ENCODE results near the gene CRACR2A. TPM values are rescaled to one million over a fixed set of nuclear protein-coding genes. Genes with fewer than 3 reads are reported as not detected.

Gene CRACR2A
- polyA plus RNA-seq, 6 donors from 2014 or later, result 6.5 to 20.8 (median 7.8) TPM; not detected in 1

- H3K9me3 Mint-ChIP-seq, result peaks cover 0 to 6% (median 2%) of the 10 kb centered on the region in 7 donors
- no peaks in the 10 kb centered on the region for H3K27me3 Mint-ChIP-seq
- no peak overlapping the region for H3K4me3 Mint-ChIP-seq
- no peak for ATAC-seq (ENCODE audit: low read depth in 2 of 2)
- peak overlapping the region in 2 of 6 donors; percentile 24 to 80 for H3K27ac Mint-ChIP-seq
- H3K36me3 Mint-ChIP-seq, result peaks cover 12 to 20% of the 10 kb centered on the region in 2 donors
- DNase-seq, result no peak
- peaks cover 22 to 33% (median 29%) of the 10 kb centered on the region in 3 donors for H3K4me1 Mint-ChIP-seq
These were observed 4.8 kb downstream of the CRACR2A start for GRCh38 chr12:3747976-3748619.

DNA sequence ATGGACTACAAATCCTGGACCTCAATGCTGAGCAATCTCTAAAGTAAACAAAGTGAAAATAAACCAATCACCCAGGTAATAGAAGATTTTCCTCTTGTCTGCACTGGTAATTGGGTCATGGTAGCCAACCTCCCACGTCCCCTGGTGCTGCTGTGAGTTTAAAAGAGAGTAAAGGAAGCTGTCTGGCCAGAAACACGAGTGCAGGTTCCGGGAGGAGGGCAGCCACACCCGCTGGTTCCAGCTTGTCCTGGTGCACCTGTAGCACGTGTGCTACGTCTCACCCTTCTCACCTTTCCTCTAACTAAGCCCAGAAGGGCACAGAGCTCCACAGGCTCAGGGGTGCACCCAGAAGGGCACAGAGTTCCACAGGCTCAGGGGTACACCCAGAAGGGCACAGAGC, 5.4 kb downstream of the CRACR2A start:
- Mint-ChIP-seq H3K9me3 (peaks cover 0 to 6% (median 2%) of the 10 kb centered on the region in 7 donors), H3K27ac (no peak overlapping the region), H3K4me3 (no peak overlapping the region), H3K4me1 (peaks cover 21 to 33% (median 29%) of the 10 kb centered on the region in 3 donors), H3K27me3 (no peaks in the 10 kb centered on the region), H3K36me3 (peaks cover 12 to 26% of the 10 kb centered on the region in 2 donors)
- no peak for ATAC-seq (ENCODE audit: low read depth in 2 of 2)
- DNase-seq, result no peak

DNA sequence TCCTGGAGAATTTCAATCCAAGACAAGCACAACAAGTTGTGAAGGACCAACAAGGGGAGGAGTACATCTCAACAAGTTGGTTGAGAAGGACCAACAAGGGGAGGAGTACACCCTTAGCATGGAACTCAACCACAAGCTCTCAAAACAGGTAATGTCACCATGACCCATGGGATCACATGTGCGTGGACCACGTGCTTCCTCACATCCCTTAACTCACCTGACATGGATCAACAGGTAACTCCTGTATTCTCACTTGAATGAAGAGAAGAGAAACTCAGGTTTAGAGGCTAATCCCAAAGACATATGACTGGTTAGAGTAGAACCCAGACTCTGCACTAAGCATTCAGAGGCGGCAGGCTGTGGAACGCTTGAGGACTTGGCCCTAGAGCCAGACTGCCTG, 6.2 kb downstream of the CRACR2A start:
- Mint-ChIP-seq H3K4me3 (no peak overlapping the region), H3K36me3 (peaks cover 13 to 26% of the 10 kb centered on the region in 2 donors), H3K9me3 (peaks cover 0 to 6% (median 2%) of the 10 kb centered on the region in 7 donors), H3K27me3 (no peaks in the 10 kb centered on the region), H3K4me1 (peaks cover 17 to 27% (median 22%) of the 10 kb centered on the region in 3 donors), H3K27ac (no peak overlapping the region)
- ATAC-seq (ENCODE audit: low read depth in 2 of 2) (no peak), DNase-seq (no peak)

DNA sequence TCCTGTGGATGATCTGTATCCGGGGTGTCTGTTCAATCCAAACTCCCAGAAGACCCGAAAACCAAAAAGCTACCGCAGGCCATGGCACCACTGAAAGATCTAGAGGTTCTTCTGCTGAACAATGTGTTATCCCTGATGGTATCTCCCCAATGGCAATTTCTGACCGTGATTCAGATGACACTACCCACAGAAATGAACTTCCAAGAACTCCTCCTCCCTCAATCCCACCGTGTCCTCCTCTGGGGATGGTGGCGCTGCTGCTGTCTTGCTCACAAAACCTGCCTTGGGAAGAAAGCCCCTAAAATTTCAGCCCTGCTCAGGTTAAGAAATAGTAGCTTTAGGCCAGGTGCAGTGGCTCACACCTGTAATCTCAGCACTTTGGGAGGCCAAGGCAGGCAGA, 7.8 kb downstream of the CRACR2A start:
- peak overlapping the region in 3 of 6 donors; percentile 5 to 58 (median 47) for H3K27ac Mint-ChIP-seq
- H3K9me3 Mint-ChIP-seq, result peaks cover 0 to 6% (median 2%) of the 10 kb centered on the region in 7 donors
- H3K4me3 Mint-ChIP-seq, result no peak overlapping the region
- DNase-seq, result no peak
- peaks cover 20 to 26% of the 10 kb centered on the region in 2 donors for H3K36me3 Mint-ChIP-seq
- no peaks in the 10 kb centered on the region for H3K27me3 Mint-ChIP-seq
- ATAC-seq (ENCODE audit: low read depth in 2 of 2), result no peak
- peaks cover 8 to 18% (median 12%) of the 10 kb centered on the region in 3 donors for H3K4me1 Mint-ChIP-seq

DNA sequence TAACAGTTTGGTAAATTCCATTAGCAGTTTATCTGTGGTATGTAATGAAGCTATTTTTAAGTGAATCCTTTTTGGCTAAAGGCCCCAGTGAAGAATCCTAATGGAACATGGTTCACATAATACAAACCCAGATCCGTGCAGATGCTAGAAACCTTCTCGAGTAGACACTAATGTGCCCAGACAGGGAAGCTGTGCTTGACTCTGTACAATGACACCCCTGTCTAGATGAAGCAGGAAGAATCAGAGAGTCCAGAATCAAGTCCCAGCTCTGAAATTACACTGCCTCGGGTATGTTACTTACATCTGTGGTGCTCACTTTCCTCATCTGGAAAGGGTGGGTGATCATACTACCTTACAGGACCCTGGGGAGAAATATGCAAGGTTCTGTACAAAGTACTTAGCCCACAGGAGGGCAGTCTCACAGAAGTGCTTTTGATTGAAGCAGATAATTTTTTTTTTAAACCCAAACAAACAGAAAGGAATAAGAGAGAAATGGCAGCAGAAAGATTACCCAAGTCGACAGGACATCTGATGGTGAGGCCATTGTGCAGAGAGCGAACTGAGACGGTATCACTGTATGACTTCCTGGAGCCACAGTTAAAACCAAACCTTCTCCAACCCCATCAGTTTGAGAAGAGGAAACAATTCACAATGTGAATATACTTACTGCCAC, 8.5 kb downstream of the CRACR2A start:
- H3K9me3 Mint-ChIP-seq, result peaks cover 0 to 6% (median 2%) of the 10 kb centered on the region in 7 donors
- H3K27ac Mint-ChIP-seq, result peak overlapping the region in 4 of 6 donors; percentile 5 to 82 (median 60)

DNA sequence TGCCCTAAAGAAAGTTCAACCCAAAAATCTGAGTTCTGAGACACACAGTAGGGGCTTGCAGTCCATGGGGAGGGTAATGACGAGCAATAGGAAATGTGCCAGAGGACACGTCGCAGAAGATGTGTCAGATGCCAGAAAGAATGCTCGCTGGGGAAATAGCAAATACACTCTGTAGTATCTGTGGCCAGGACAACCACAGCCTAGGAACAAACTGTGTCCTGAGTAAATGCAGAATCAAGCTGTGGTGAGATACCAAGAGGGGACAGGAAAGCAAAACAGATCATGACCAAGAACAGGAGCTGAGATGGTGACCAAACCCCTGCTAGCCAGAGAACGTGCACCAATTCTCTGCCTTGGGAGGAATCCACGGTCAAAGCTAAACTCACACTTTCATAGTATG, 9.1 kb downstream of the CRACR2A start:
- no peak for ATAC-seq (ENCODE audit: low read depth in 2 of 2)
- DNase-seq, result no peak
- Mint-ChIP-seq H3K27ac (peak overlapping the region in 1 of 6 donors; percentile 92), H3K36me3 (peaks cover 20 to 26% of the 10 kb centered on the region in 2 donors), H3K9me3 (peaks cover 0 to 6% (median 2%) of the 10 kb centered on the region in 7 donors), H3K4me1 (peaks cover 8 to 12% (median 8%) of the 10 kb centered on the region in 3 donors), H3K27me3 (no peaks in the 10 kb centered on the region), H3K4me3 (no peak overlapping the region)

More for the DNA sequence above, 8.5 kb downstream of the CRACR2A start:
- ATAC-seq (ENCODE audit: low read depth in 2 of 2) (no peak), DNase-seq (no peak)
- Mint-ChIP-seq H3K4me1 (peaks cover 8 to 14% (median 12%) of the 10 kb centered on the region in 3 donors), H3K4me3 (no peak overlapping the region), H3K36me3 (peaks cover 20 to 26% of the 10 kb centered on the region in 2 donors), H3K27me3 (no peaks in the 10 kb centered on the region)

- Mint-ChIP-seq H3K4me3 (no peak overlapping the region), H3K27me3 (no peaks in the 10 kb centered on the region), H3K9me3 (peaks cover 0 to 6% (median 0%) of the 10 kb centered on the region in 7 donors), H3K27ac (peak overlapping the region in 2 of 6 donors; percentile 5 to 42), H3K36me3 (peaks cover 20 to 22% of the 10 kb centered on the region in 2 donors), H3K4me1 (peaks cover 7 to 12% (median 8%) of the 10 kb centered on the region in 3 donors)
- no peak for DNase-seq
- no peak for ATAC-seq (ENCODE audit: low read depth in 2 of 2)
These were observed 10.8 kb downstream of the CRACR2A start for GRCh38 chr12:3741882-3742672.

- Mint-ChIP-seq H3K36me3 (peaks cover 8 to 14% of the 10 kb centered on the region in 2 donors), H3K4me3 (no peak overlapping the region), H3K27ac (peak overlapping the region in 2 of 6 donors; percentile 13 to 17), H3K4me1 (peaks cover 7 to 8% (median 8%) of the 10 kb centered on the region in 3 donors), H3K9me3 (no peaks in the 10 kb centered on the region), H3K27me3 (no peaks in the 10 kb centered on the region)
- DNase-seq (no peak), ATAC-seq (ENCODE audit: low read depth in 2 of 2) (no peak)
These were observed 12.3 kb downstream of the CRACR2A start for GRCh38 chr12:3740480-3741231.

- Mint-ChIP-seq H3K27me3 (no peaks in the 10 kb centered on the region), H3K4me1 (no peaks in the 10 kb centered on the region), H3K36me3 (peaks cover 3 to 9% of the 10 kb centered on the region in 2 donors), H3K27ac (no peak overlapping the region), H3K4me3 (no peak overlapping the region), H3K9me3 (no peaks in the 10 kb centered on the region)
- ATAC-seq (ENCODE audit: low read depth in 2 of 2) (no peak), DNase-seq (no peak)
These were observed 17.5 kb downstream of the CRACR2A start for GRCh38 chr12:3735432-3735831.

DNA sequence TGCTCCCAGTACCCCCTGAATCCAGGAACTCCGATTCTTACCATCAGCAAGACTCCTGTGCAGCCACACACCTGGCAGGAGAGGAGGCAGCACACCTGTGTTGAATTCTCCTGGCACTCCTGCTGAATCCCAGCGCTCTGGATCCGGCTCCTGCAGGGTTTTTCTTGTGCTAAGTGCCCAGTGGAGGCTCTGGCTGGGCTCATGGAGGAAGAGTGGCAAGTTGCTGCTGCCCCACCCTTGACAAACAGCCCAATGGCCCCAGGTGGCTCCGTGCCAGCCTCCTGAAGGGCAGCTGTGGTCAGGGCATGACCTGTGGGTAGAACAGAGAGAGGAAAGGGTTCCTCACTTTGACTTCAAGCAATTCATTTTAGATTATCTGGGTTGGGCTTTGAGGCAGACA, 20.0 kb downstream of the CRACR2A start:
- Mint-ChIP-seq H3K4me1 (peaks cover 7 to 13% (median 9%) of the 10 kb centered on the region in 3 donors), H3K9me3 (no peaks in the 10 kb centered on the region), H3K27me3 (no peaks in the 10 kb centered on the region), H3K27ac (peak overlapping the region in 1 of 6 donors; percentile 34), H3K36me3 (peaks cover 10 to 19% of the 10 kb centered on the region in 2 donors), H3K4me3 (no peak overlapping the region)
- DNase-seq (no peak), ATAC-seq (ENCODE audit: low read depth in 2 of 2) (no peak)

DNA sequence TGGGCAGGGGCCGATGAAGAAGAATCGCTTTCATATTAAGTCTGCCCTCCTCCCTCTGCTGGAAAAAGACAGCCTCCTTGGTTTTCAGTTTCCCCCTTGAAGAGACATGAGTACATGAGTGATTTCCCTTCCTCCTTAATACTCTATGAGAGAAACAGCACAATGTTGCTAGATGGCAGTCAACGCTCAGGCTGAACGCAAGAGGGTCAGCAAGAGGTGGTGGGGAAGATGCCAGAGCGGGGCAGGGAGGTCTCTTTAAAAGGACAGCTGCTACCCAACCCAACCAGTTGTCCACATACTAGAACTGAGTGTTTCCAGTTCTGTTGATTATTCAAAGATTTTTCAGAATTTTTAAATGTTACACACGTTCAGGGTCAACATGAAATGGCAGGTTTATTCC, 22.8 kb downstream of the CRACR2A start:
- H3K27me3 Mint-ChIP-seq, result no peaks in the 10 kb centered on the region
- ATAC-seq (ENCODE audit: low read depth in 2 of 2) (no peak), DNase-seq (no peak)
- H3K4me1 Mint-ChIP-seq, result peaks cover 9 to 20% (median 10%) of the 10 kb centered on the region in 3 donors
- peaks cover 19 to 36% of the 10 kb centered on the region in 2 donors for H3K36me3 Mint-ChIP-seq
- no peak overlapping the region for H3K27ac Mint-ChIP-seq
- no peak overlapping the region for H3K4me3 Mint-ChIP-seq
- peaks cover 0 to 2% (median 0%) of the 10 kb centered on the region in 7 donors for H3K9me3 Mint-ChIP-seq

GRCh38 chr12:3728686-3729085, 24.2 kb downstream of the CRACR2A start:
- Mint-ChIP-seq H3K27me3 (no peaks in the 10 kb centered on the region), H3K4me1 (peaks cover 9 to 20% (median 10%) of the 10 kb centered on the region in 3 donors), H3K36me3 (peaks cover 25 to 41% of the 10 kb centered on the region in 2 donors), H3K27ac (no peak overlapping the region), H3K9me3 (peaks cover 0 to 5% (median 0%) of the 10 kb centered on the region in 7 donors), H3K4me3 (peak overlapping the region in 1 of 8 donors; percentile 12)
- DNase-seq (no peak), ATAC-seq (ENCODE audit: low read depth in 2 of 2) (no peak)
